Ovary (tissue), 3 donors: Measurements from ENCODE around the gene SLC1A4.

ENCODE experiments used
- EP300 ChIP-seq: sonication (generic); formaldehyde crosslinking; IDR thresholded peaks from one replicate; pipeline ENCODE4 v1.6.1; 2017; ENCODE audit warnings: antibody characterized with exemption
- POLR2A ChIP-seq: fragments of 450-650 bp; IDR thresholded peaks from one replicate; pipeline ENCODE4 v1.6.1; 2017; ENCODE audit warnings: antibody characterized with exemption, mild to moderate bottlenecking, moderate library complexity
- TF ChIP-seq, protein P1 (sequence below), 3 donors: fragments of 450-650 bp in 2 of 3; fragments of 200-600 bp in 1 of 3; IDR thresholded peaks; one replicate each; pipeline versions ENCODE4 v1.5.1 to v1.8.0; 2016 to 2022; ENCODE audit warnings: antibody characterized with exemption in 3 of 3, mild to moderate bottlenecking in 1 of 3
- donor health status: DM: no; HTN: no; CAD: no.

DNA sequence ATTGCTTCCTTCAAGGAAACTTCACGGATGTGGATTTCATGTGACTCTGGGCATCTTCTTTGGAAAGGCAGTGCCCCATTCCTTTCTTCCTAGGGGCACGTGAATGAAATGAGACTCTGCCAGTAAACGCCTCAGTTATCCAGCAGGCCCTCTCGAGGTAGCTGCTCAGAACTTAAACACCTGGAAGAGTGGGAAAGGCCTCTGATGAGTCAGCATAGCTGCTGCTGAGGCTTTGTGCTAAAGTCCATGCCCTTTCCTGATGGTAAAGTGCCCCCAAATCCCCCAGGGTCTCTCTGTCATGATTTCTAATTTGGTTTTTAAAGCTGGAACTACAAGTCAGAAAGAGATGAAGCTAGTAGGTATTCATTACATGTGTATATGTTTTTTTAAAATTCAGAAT is 3.8 kb downstream of the SLC1A4 start:
- TF ChIP-seq, protein P1, sequence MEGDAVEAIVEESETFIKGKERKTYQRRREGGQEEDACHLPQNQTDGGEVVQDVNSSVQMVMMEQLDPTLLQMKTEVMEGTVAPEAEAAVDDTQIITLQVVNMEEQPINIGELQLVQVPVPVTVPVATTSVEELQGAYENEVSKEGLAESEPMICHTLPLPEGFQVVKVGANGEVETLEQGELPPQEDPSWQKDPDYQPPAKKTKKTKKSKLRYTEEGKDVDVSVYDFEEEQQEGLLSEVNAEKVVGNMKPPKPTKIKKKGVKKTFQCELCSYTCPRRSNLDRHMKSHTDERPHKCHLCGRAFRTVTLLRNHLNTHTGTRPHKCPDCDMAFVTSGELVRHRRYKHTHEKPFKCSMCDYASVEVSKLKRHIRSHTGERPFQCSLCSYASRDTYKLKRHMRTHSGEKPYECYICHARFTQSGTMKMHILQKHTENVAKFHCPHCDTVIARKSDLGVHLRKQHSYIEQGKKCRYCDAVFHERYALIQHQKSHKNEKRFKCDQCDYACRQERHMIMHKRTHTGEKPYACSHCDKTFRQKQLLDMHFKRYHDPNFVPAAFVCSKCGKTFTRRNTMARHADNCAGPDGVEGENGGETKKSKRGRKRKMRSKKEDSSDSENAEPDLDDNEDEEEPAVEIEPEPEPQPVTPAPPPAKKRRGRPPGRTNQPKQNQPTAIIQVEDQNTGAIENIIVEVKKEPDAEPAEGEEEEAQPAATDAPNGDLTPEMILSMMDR (IDR thresholded peaks at IDR 0.05), result no peak
- TF ChIP-seq POLR2A (no peak), EP300 (no peak)
